Mammary epithelial cell (primary cell): ENCODE data around the gene APAF1.
"Not testable (repeated sequence)": the region's sequence is repeated elsewhere in the genome, so short reads cannot be mapped to it uniquely, and the experiment has no call there.

ENCODE experiments used
- EZH2 ChIP-seq: IDR thresholded peaks from 2 replicates; pipeline ENCODE4 v1.6.1; 2012; ENCODE audit warnings: low read length, inconsistent platforms, borderline replicate concordance
- TF ChIP-seq, protein P1 (sequence below), 2 donors: IDR thresholded peaks in 1 of 2; conservative IDR thresholded peaks in 1 of 2; 2 replicates each; pipeline ENCODE4 v1.5.1; 2011 to 2012; ENCODE audit warnings: inconsistent platforms in 2 of 2, low read length in 2 of 2, mild to moderate bottlenecking in 2 of 2, control low read depth in 1 of 2, low read depth in 1 of 2; ENCODE audit not compliant: insufficient read depth in 1 of 2; ENCODE audit errors: extremely low read depth in 1 of 2

DNA sequence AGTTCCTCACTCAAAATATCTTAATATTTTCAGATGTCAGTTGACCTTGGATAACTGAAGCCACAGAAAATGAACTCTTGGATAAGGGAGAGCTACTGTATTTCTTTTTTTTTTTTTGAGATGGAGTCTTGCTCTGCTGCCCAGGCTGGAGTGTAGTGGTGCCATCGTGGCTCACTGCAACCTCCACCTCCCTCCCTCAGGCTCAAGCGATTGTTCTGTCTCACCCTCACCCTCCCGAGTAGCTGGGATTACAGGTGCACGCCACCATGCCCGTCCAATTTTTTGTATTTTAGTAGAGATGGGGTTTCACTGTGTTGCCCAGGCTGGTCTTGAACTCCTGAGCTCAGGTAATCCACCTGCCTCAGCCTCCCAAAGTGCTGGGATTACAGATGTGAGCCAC is 47.8 kb upstream of the APAF1 start:
- TF ChIP-seq, protein P1, sequence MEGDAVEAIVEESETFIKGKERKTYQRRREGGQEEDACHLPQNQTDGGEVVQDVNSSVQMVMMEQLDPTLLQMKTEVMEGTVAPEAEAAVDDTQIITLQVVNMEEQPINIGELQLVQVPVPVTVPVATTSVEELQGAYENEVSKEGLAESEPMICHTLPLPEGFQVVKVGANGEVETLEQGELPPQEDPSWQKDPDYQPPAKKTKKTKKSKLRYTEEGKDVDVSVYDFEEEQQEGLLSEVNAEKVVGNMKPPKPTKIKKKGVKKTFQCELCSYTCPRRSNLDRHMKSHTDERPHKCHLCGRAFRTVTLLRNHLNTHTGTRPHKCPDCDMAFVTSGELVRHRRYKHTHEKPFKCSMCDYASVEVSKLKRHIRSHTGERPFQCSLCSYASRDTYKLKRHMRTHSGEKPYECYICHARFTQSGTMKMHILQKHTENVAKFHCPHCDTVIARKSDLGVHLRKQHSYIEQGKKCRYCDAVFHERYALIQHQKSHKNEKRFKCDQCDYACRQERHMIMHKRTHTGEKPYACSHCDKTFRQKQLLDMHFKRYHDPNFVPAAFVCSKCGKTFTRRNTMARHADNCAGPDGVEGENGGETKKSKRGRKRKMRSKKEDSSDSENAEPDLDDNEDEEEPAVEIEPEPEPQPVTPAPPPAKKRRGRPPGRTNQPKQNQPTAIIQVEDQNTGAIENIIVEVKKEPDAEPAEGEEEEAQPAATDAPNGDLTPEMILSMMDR (conservative IDR thresholded peaks at IDR 0.05 in 1 of 2, IDR thresholded peaks at IDR 0.05 in 1 of 2; ENCODE audit: extremely low read depth in 1 of 2, insufficient read depth in 1 of 2, low read depth in 1 of 2, low read length in 2 of 2) = not testable (repeated sequence)
- not testable (repeated sequence) for TF ChIP-seq EZH2
